ENCODE results near the gene WDR75. TPM values are rescaled to one million over a fixed set of nuclear protein-coding genes. Genes with fewer than 3 reads are reported as not detected.

The WDR75 gene
- total RNA-seq, 2 experiments from 2014 or later: 55.7 to 79.6 TPM

GRCh38 chr2:189512879-189513278 is 71.6 kb downstream of the WDR75 start:
- no peaks in the 10 kb centered on the region for H3K9me3 ChIP-seq (ENCODE audit: low read length)
- no peaks in the 10 kb centered on the region for H3K4me1 ChIP-seq (ENCODE audit: insufficient read depth, low read length, poor library complexity, severe bottlenecking)
- H3K4me2 ChIP-seq (ENCODE audit: low read length): no peak overlapping the region
- TF ChIP-seq CTCF (conservative IDR thresholded peaks at IDR 0.05; ENCODE audit: low read length) (no peak), EZH2phosphoT487 (IDR thresholded peaks at IDR 0.05; ENCODE audit: borderline replicate concordance, low read depth, low read length) (no peak)
- ChIA-PET POLR2A (interaction anchor here (1.1 kb wide), 1 partner anchor 37 kb away, joined by 3 read pairs; no protein-coding TSS in a partner anchor), CTCF (ENCODE audit: unreplicated experiment) (no interaction called here)
- no peaks in the 10 kb centered on the region for H3K79me2 ChIP-seq (ENCODE audit: insufficient read depth, low read depth, low read length)
- H3K9me2 ChIP-seq (ENCODE audit: insufficient read depth, low read length): no peaks in the 10 kb centered on the region
- no peak for DNase-seq (ENCODE audit: low spot score)
- no TSS peak for BruUV-seq (replicated peaks)
- H2AFZ ChIP-seq (ENCODE audit: low read length): no peak overlapping the region
- no peaks in the 10 kb centered on the region for H4K20me1 ChIP-seq (ENCODE audit: insufficient read depth, low read length)
- intact Hi-C loops (cut with micrococcal nuclease; ENCODE audit: unreplicated experiment): no loop called here
- H3K4me3 ChIP-seq (ENCODE audit: low read depth, low read length, poor library complexity, severe bottlenecking): no peak overlapping the region
- H3K27ac ChIP-seq (ENCODE audit: low read depth, low read length, poor library complexity, severe bottlenecking): no peak overlapping the region
- H3K36me3 ChIP-seq (ENCODE audit: insufficient read depth, low read length): no peaks in the 10 kb centered on the region

- Histone ChIP-seq H3K9me2 (ENCODE audit: insufficient read depth, low read length) (no peaks in the 10 kb centered on the region; the same call in 1 of the 2 replicates), H3K4me2 (ENCODE audit: low read length) (no peak overlapping the region), H3K9me3 (ENCODE audit: low read length) (no peaks in the 10 kb centered on the region), H4K20me1 (ENCODE audit: insufficient read depth, low read length) (no peaks in the 10 kb centered on the region), H3K27ac (ENCODE audit: low read depth, low read length, poor library complexity, severe bottlenecking) (no peak overlapping the region), H3K36me3 (ENCODE audit: insufficient read depth, low read length) (no peaks in the 10 kb centered on the region), H3K4me1 (ENCODE audit: insufficient read depth, low read length, poor library complexity, severe bottlenecking) (no peaks in the 10 kb centered on the region), H3K79me2 (ENCODE audit: insufficient read depth, low read depth, low read length) (no peaks in the 10 kb centered on the region), H2AFZ (ENCODE audit: low read length) (no peak overlapping the region), H3K4me3 (ENCODE audit: low read depth, low read length, poor library complexity, severe bottlenecking) (no peak overlapping the region)
- ChIA-PET POLR2A (no interaction called here), CTCF (ENCODE audit: unreplicated experiment) (no interaction called here)
- TF ChIP-seq EZH2phosphoT487 (IDR thresholded peaks at IDR 0.05; ENCODE audit: borderline replicate concordance, low read depth, low read length) (no peak), CTCF (conservative IDR thresholded peaks at IDR 0.05; ENCODE audit: low read length) (no peak)
- intact Hi-C loops (cut with micrococcal nuclease; ENCODE audit: unreplicated experiment): no loop called here
- no TSS peak for BruUV-seq (replicated peaks)
- no peak for DNase-seq (ENCODE audit: low spot score)
Measured at GRCh38 chr2:189514104-189514503, 72.8 kb downstream of the WDR75 start.

- no peak overlapping the region for H3K27ac ChIP-seq (ENCODE audit: low read depth, low read length, poor library complexity, severe bottlenecking)
- H3K9me3 ChIP-seq (ENCODE audit: low read length): no peaks in the 10 kb centered on the region
- H3K4me1 ChIP-seq (ENCODE audit: insufficient read depth, low read length, poor library complexity, severe bottlenecking): no peaks in the 10 kb centered on the region
- no peaks in the 10 kb centered on the region for H4K20me1 ChIP-seq (ENCODE audit: insufficient read depth, low read length)
- no peak overlapping the region for H2AFZ ChIP-seq (ENCODE audit: low read length)
- TF ChIP-seq CTCF (conservative IDR thresholded peaks at IDR 0.05; ENCODE audit: low read length) (no peak), EZH2phosphoT487 (IDR thresholded peaks at IDR 0.05; ENCODE audit: borderline replicate concordance, low read depth, low read length) (no peak)
- no peak for DNase-seq (ENCODE audit: low spot score)
- no peaks in the 10 kb centered on the region; the same call in 1 of the 2 replicates for H3K9me2 ChIP-seq (ENCODE audit: insufficient read depth, low read length)
- intact Hi-C loops (cut with micrococcal nuclease; ENCODE audit: unreplicated experiment): no loop called here
- no peaks in the 10 kb centered on the region for H3K79me2 ChIP-seq (ENCODE audit: insufficient read depth, low read depth, low read length)
- no TSS peak for BruUV-seq (replicated peaks)
- ChIA-PET POLR2A (no interaction called here), CTCF (ENCODE audit: unreplicated experiment) (no interaction called here)
- no peak overlapping the region for H3K4me2 ChIP-seq (ENCODE audit: low read length)
- H3K36me3 ChIP-seq (ENCODE audit: insufficient read depth, low read length): no peaks in the 10 kb centered on the region
- no peak overlapping the region for H3K4me3 ChIP-seq (ENCODE audit: low read depth, low read length, poor library complexity, severe bottlenecking)
Measured at GRCh38 chr2:189515264-189515663, 74.0 kb downstream of the WDR75 start.

Measured in OCI-LY7 (cell line).